ENCODE data around the gene JAML. TPM values are rescaled to one million over a fixed set of nuclear protein-coding genes. Genes with fewer than 3 reads are reported as not detected.

Gene JAML
- total and polyA plus RNA-seq, 2 of the 13 experiments (the other 11 are each of a cell fraction or from before 2014, with no cell fraction given), result 2.0 to 3.3 TPM

DNA sequence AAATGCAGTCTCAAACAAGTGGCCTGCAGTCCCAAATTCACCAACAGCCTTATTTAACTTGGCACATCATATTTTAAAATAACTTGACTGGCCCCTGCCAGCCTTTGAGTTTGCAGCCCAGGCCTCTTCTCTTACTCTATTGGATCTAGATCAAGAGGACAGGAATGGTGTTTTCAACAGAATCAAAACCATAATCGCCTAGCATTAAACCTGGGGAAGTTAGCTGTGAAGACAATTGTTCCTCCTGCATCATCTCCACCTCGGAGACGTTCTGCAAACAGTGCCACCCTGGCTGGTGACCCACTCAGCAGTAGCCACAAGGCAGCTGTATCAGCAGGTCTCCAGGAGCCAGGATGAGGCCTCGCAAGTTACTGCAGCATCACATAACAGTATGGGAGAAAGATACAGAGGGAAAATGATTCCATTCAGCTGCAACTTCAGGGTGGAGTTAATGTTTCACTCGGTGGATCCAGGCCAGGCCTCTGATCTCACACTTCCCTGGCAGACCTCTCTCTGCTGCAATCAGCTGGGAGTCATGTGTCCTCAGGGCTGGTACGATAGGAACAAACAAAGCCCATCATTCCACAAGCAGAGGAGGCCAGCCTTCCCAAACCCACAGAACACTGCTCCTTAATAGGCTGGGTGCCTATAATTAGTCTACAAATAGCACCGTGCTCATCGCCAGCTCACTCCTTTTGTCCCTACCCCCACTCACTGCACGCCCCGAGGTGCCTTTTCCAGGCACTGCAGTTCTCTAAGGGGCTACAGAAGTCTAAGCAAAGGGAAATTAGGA is 29.8 kb downstream of the JAML start (continued):
- TF ChIP-seq, protein P1, sequence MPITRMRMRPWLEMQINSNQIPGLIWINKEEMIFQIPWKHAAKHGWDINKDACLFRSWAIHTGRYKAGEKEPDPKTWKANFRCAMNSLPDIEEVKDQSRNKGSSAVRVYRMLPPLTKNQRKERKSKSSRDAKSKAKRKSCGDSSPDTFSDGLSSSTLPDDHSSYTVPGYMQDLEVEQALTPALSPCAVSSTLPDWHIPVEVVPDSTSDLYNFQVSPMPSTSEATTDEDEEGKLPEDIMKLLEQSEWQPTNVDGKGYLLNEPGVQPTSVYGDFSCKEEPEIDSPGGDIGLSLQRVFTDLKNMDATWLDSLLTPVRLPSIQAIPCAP (CRISPR knock-in tag; IDR thresholded peaks at IDR 0.05; ENCODE audit: low read depth), result no peak
- TF ChIP-seq ZNF563 (CRISPR knock-in tag; IDR thresholded peaks at IDR 0.05) (no peak), ZNF782 (CRISPR knock-in tag; IDR thresholded peaks at IDR 0.05; ENCODE audit: borderline replicate concordance) (no peak), HNF4G (IDR thresholded peaks at IDR 0.05; ENCODE audit: borderline replicate concordance, low read depth, low read length) (no peak; the same call in 1 of the 2 replicates), HNF4G (CRISPR knock-in tag; IDR thresholded peaks at IDR 0.05; ENCODE audit: borderline replicate concordance, low read depth) (0 out of 2 replicates have a peak, but pooled peaks have one; percentile 64), DPF2 (CRISPR knock-in tag; IDR thresholded peaks at IDR 0.05; ENCODE audit: borderline replicate concordance, low read depth) (peak; percentile 61; the same call in 1 of the 2 replicates), TOPORS (CRISPR knock-in tag; IDR thresholded peaks at IDR 0.05) (0 out of 2 replicates have a peak, but pooled peaks have one; percentile 40), ZNF614 (CRISPR knock-in tag; IDR thresholded peaks at IDR 0.05; ENCODE audit: borderline replicate concordance) (peak; percentile 57; the same call in 1 of the 2 replicates), HHEX (CRISPR knock-in tag; IDR thresholded peaks at IDR 0.05) (no peak; the same call in 1 of the 2 replicates), ZFY (CRISPR knock-in tag; IDR thresholded peaks at IDR 0.05) (peak; percentile 70; the same call in 1 of the 2 replicates)
- TF ChIP-seq, protein P2, sequence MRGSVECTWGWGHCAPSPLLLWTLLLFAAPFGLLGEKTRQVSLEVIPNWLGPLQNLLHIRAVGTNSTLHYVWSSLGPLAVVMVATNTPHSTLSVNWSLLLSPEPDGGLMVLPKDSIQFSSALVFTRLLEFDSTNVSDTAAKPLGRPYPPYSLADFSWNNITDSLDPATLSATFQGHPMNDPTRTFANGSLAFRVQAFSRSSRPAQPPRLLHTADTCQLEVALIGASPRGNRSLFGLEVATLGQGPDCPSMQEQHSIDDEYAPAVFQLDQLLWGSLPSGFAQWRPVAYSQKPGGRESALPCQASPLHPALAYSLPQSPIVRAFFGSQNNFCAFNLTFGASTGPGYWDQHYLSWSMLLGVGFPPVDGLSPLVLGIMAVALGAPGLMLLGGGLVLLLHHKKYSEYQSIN (CRISPR knock-in tag; IDR thresholded peaks at IDR 0.05; ENCODE audit: borderline replicate concordance), result no peak
- TF ChIP-seq, protein P3, sequence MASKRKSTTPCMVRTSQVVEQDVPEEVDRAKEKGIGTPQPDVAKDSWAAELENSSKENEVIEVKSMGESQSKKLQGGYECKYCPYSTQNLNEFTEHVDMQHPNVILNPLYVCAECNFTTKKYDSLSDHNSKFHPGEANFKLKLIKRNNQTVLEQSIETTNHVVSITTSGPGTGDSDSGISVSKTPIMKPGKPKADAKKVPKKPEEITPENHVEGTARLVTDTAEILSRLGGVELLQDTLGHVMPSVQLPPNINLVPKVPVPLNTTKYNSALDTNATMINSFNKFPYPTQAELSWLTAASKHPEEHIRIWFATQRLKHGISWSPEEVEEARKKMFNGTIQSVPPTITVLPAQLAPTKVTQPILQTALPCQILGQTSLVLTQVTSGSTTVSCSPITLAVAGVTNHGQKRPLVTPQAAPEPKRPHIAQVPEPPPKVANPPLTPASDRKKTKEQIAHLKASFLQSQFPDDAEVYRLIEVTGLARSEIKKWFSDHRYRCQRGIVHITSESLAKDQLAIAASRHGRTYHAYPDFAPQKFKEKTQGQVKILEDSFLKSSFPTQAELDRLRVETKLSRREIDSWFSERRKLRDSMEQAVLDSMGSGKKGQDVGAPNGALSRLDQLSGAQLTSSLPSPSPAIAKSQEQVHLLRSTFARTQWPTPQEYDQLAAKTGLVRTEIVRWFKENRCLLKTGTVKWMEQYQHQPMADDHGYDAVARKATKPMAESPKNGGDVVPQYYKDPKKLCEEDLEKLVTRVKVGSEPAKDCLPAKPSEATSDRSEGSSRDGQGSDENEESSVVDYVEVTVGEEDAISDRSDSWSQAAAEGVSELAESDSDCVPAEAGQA (IDR thresholded peaks at IDR 0.05; ENCODE audit: low read depth), result 0 out of 2 replicates have a peak, but pooled peaks have one; percentile 17
- TF ChIP-seq, protein P3 (CRISPR knock-in tag; IDR thresholded peaks at IDR 0.05; ENCODE audit: borderline replicate concordance), result no peak
- TF ChIP-seq, protein P4, sequence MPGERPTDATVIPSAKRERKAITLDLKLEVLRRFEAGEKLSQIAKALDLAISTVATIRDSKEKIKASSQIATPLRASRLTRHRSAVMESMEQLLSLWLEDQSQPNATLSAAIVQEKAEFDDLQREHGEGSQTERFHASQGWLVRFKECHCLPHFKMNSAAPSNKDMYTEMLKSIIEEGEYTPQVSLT (CRISPR knock-in tag; IDR thresholded peaks at IDR 0.05; ENCODE audit: borderline replicate concordance, low read depth), result no peak
- TF ChIP-seq, protein P5, sequence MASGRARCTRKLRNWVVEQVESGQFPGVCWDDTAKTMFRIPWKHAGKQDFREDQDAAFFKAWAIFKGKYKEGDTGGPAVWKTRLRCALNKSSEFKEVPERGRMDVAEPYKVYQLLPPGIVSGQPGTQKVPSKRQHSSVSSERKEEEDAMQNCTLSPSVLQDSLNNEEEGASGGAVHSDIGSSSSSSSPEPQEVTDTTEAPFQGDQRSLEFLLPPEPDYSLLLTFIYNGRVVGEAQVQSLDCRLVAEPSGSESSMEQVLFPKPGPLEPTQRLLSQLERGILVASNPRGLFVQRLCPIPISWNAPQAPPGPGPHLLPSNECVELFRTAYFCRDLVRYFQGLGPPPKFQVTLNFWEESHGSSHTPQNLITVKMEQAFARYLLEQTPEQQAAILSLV (CRISPR knock-in tag; IDR thresholded peaks at IDR 0.05; ENCODE audit: borderline replicate concordance), result 0 out of 2 replicates have a peak, but pooled peaks have one; percentile 43
- TF ChIP-seq, protein P6, sequence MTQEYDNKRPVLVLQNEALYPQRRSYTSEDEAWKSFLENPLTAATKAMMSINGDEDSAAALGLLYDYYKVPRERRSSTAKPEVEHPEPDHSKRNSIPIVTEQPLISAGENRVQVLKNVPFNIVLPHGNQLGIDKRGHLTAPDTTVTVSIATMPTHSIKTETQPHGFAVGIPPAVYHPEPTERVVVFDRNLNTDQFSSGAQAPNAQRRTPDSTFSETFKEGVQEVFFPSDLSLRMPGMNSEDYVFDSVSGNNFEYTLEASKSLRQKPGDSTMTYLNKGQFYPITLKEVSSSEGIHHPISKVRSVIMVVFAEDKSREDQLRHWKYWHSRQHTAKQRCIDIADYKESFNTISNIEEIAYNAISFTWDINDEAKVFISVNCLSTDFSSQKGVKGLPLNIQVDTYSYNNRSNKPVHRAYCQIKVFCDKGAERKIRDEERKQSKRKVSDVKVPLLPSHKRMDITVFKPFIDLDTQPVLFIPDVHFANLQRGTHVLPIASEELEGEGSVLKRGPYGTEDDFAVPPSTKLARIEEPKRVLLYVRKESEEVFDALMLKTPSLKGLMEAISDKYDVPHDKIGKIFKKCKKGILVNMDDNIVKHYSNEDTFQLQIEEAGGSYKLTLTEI (CRISPR knock-in tag; conservative IDR thresholded peaks at IDR 0.05), result no peak
